A673 (cell line): ENCODE measurements around the gene KIAA1549. TPM values are rescaled to one million over a fixed set of nuclear protein-coding genes. Genes with fewer than 3 reads are reported as not detected.

Experiments used
- BruUV-seq: library from RNA; stranded (reverse); fragments of 400-500 nt; replicated peaks from 2 replicates; lab custom pipeline; 2021; lab: Mats Ljungman, UMichigan
- CTCF ChIA-PET: fragments of 300-600 bp; sonication (Branson Sonifier 250); formaldehyde crosslinking; loops from one replicate; lab custom pipeline; 2022; ENCODE audit warnings: antibody characterized with exemption; lab: Charles Lee
- POLR2A ChIA-PET: fragments of 300-600 bp; sonication (Branson Sonifier 250); formaldehyde crosslinking; loops from one replicate; lab custom pipeline; 2022; ENCODE audit warnings: antibody characterized with exemption; ENCODE audit not compliant: low non-redundant PET; lab: Charles Lee
- DNase-seq: peaks from one replicate; pipeline ENCODE4 v3.0.0-alpha.2; 2015; ENCODE audit warnings: low spot score
- H3K27ac ChIP-seq: fragments of 200-600 bp; sonication (generic); 2 replicates; pipeline ENCODE4 v1.5.1; 2016; ENCODE audit warnings: mixed run types, low read depth, mild to moderate bottlenecking, mixed read lengths, antibody characterized with exemption, low read length; ENCODE audit not compliant: poor library complexity, severe bottlenecking
- H3K27me3 ChIP-seq: fragments of 200-600 bp; sonication (generic); replicated peaks from 2 replicates; pipeline ENCODE4 v1.6.1; 2017; ENCODE audit warnings: mixed run types, low read depth, mild to moderate bottlenecking, mixed read lengths, antibody characterized with exemption, low read length; ENCODE audit not compliant: insufficient read depth, poor library complexity
- H3K36me3 ChIP-seq: fragments of 200-600 bp; sonication (generic); 2 replicates; pipeline ENCODE4 v1.6.1; 2016; ENCODE audit warnings: mixed run types, mild to moderate bottlenecking, mixed read lengths, antibody characterized with exemption, low read length; ENCODE audit not compliant: insufficient read depth, poor library complexity, severe bottlenecking
- H3K4me1 ChIP-seq: fragments of 200-600 bp; sonication (generic); 2 replicates; pipeline ENCODE4 v1.6.1; 2017; ENCODE audit warnings: mixed run types, mild to moderate bottlenecking, mixed read lengths, antibody characterized with exemption, low read length; ENCODE audit not compliant: insufficient read depth, poor library complexity, severe bottlenecking
- H3K4me3 ChIP-seq: fragments of 200-600 bp; sonication (generic); 2 replicates; pipeline ENCODE4 v1.5.1; 2016; ENCODE audit warnings: low read depth, mixed run types, mild to moderate bottlenecking, mixed read lengths, low read length; ENCODE audit not compliant: poor library complexity, severe bottlenecking
- H3K9me3 ChIP-seq: fragments of 200-600 bp; sonication (generic); 2 replicates; pipeline ENCODE4 v1.6.1; 2016; ENCODE audit warnings: mixed run types, low read depth, mild to moderate bottlenecking, mixed read lengths, antibody characterized with exemption, low read length; ENCODE audit not compliant: poor library complexity, severe bottlenecking
- EZH2 ChIP-seq: fragments of 200-600 bp; sonication (generic); IDR thresholded peaks from 2 replicates; pipeline ENCODE4 v1.6.1; 2017; ENCODE audit warnings: borderline replicate concordance, low read depth, mild to moderate bottlenecking, mixed read lengths, antibody characterized with exemption, low read length; ENCODE audit not compliant: poor library complexity, severe bottlenecking
- intact Hi-C: fragments of 100-400 bp; cut with micrococcal nuclease; formaldehyde crosslinking; loops from one replicate; pipeline ENCODE4 v1.10.0; 2022; ENCODE audit not compliant: unreplicated experiment
- total RNA-seq: library from RNA; stranded (reverse); gene quantifications from 2 replicates; pipeline ENCODE4 v1.2.3, GENCODE V29; 2021
- TF ChIP-seq, protein P1 (sequence below): fragments of 300-800, 200-600 bp; sonication (generic); conservative IDR thresholded peaks from 2 replicates; pipeline ENCODE4 v1.5.1; 2017; ENCODE audit warnings: low read depth, mild to moderate bottlenecking, antibody characterized with exemption, low read length, moderate library complexity, mixed read lengths

The KIAA1549 gene
- total RNA-seq, 1 experiment from 2014 or later: 2.5 TPM

DNA sequence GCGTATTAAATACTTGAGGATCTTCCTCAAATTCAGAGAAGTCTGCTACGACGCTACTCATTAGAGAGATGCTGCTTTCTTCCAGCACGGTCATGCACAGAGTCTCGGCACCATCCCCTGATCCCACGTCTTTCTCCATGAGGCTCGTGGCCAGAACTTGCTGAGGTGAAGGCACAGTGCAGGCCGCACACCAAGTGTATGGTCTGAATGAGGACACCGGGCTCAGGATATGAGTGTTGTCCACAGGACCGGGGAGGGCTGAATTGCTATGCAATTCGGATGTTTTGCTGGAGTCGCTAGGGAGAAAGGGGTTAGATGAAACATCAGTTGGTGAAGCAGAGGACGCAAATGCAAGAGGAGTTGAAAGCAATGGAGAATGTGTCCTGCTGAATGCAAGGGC is 63.0 kb downstream of the KIAA1549 start:
- ChIA-PET CTCF (no interaction called here), POLR2A (no interaction called here)
- intact Hi-C loops: no loop called here
- no peak for DNase-seq
- no peak overlapping the region for H3K4me3 ChIP-seq
- TF ChIP-seq, protein P1, sequence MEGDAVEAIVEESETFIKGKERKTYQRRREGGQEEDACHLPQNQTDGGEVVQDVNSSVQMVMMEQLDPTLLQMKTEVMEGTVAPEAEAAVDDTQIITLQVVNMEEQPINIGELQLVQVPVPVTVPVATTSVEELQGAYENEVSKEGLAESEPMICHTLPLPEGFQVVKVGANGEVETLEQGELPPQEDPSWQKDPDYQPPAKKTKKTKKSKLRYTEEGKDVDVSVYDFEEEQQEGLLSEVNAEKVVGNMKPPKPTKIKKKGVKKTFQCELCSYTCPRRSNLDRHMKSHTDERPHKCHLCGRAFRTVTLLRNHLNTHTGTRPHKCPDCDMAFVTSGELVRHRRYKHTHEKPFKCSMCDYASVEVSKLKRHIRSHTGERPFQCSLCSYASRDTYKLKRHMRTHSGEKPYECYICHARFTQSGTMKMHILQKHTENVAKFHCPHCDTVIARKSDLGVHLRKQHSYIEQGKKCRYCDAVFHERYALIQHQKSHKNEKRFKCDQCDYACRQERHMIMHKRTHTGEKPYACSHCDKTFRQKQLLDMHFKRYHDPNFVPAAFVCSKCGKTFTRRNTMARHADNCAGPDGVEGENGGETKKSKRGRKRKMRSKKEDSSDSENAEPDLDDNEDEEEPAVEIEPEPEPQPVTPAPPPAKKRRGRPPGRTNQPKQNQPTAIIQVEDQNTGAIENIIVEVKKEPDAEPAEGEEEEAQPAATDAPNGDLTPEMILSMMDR: no peak
- TF ChIP-seq EZH2: no peak
- no TSS peak for BruUV-seq
- no peaks in the 10 kb centered on the region for H3K9me3 ChIP-seq
- H3K4me1 ChIP-seq: no peaks in the 10 kb centered on the region
- no peaks in the 10 kb centered on the region for H3K36me3 ChIP-seq
- H3K27me3 ChIP-seq: no peaks in the 10 kb centered on the region
- no peak overlapping the region for H3K27ac ChIP-seq

DNA sequence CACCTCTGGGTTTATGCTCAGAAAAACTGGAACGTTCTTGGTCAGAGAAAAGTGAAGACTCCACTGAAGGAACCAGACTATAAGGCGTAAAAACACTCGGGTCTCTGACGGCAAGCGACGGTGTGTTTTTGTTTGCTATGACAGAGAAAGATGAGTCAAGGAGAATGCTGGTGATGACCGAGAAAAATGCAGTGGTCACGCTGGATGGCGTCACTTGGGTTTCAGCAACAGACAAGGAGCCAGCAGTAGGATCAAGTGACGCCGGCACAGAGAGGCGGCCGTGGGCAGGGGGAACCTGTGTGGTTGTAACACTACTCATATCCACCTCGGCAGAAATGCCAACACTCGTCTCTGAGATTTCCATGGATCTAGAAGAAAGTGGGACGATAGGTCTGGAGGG is 63.4 kb downstream of the KIAA1549 start:
- intact Hi-C loops: no loop called here
- H3K9me3 ChIP-seq: no peaks in the 10 kb centered on the region
- H3K27ac ChIP-seq: no peak overlapping the region
- H3K4me3 ChIP-seq: no peak overlapping the region
- POLR2A ChIA-PET: no interaction called here
- no peaks in the 10 kb centered on the region for H3K36me3 ChIP-seq
- no peaks in the 10 kb centered on the region for H3K4me1 ChIP-seq
- no peak for TF ChIP-seq EZH2
- TF ChIP-seq, protein P1: no peak
- CTCF ChIA-PET: no interaction called here
- BruUV-seq: no TSS peak
- H3K27me3 ChIP-seq: no peaks in the 10 kb centered on the region
- DNase-seq: no peak

- Histone ChIP-seq H3K4me1 (no peaks in the 10 kb centered on the region), H3K36me3 (no peaks in the 10 kb centered on the region), H3K27me3 (no peaks in the 10 kb centered on the region), H3K9me3 (no peaks in the 10 kb centered on the region), H3K27ac (no peak overlapping the region), H3K4me3 (no peak overlapping the region)
- no TSS peak for BruUV-seq
- TF ChIP-seq, protein P1: no peak
- no peak for TF ChIP-seq EZH2
- CTCF ChIA-PET: no interaction called here
- no peak for DNase-seq
- POLR2A ChIA-PET: no interaction called here
- intact Hi-C loops: no loop called here
These were observed 64.5 kb downstream of the KIAA1549 start for GRCh38 chr7:138916731-138917130.
